Hematopoietic multipotent progenitor cell (in vitro differentiated cells): ENCODE results near the gene ATP8B2. TPM values are rescaled to one million over a fixed set of nuclear protein-coding genes. Genes with fewer than 3 reads are reported as not detected.
"Not testable (repeated sequence)": the region's sequence is repeated elsewhere in the genome, so short reads cannot be mapped to it uniquely, and the experiment has no call there.

ENCODE experiments used
- DNase-seq, 3 donors: peaks; one replicate each; pipeline ENCODE4 v3.0.0-alpha.2; 2011 to 2015; ENCODE audit warnings: low read depth in 2 of 3, low spot score in 2 of 3
- total RNA-seq: library from RNA; depleted of rRNA; stranded (reverse); fragments of >200 nt; gene quantifications from one replicate; pipeline ENCODE4 v1.2.3, GENCODE V29; 2012

Gene ATP8B2
- total RNA-seq, 1 donor: 154 TPM

GRCh38 chr1:154324241-154324640 is 1.1 kb upstream of the ATP8B2 start:
- DNase-seq: no peak

- DNase-seq: peak in 2 of 3 donors; percentile 66 to 80
Observed at GRCh38 chr1:154325583-154326545, 539 bp downstream of the ATP8B2 start.

- peak in 1 of 3 donors; percentile 44 for DNase-seq
Observed at GRCh38 chr1:154326546-154327465, 1.5 kb downstream of the ATP8B2 start.

- DNase-seq: peak in 2 of 3 donors; percentile 91 to 96
Observed at GRCh38 chr1:154327466-154328317, 2.4 kb downstream of the ATP8B2 start.

- peak in 2 of 3 donors; percentile 73 to 77 for DNase-seq
Observed at GRCh38 chr1:154328318-154329151, 3.2 kb downstream of the ATP8B2 start.

- peak in 1 of 3 donors; percentile 23 for DNase-seq
Observed at GRCh38 chr1:154329152-154329521, 3.8 kb downstream of the ATP8B2 start.

GRCh38 chr1:154329551-154330131 is 4.3 kb downstream of the ATP8B2 start:
- DNase-seq: no peak

- no peak for DNase-seq
Observed at GRCh38 chr1:154330669-154331068, 5.3 kb downstream of the ATP8B2 start.

GRCh38 chr1:154334079-154335024 is 9.0 kb downstream of the ATP8B2 start:
- DNase-seq: no peak

- peak; percentile 77 to 97 (median 92) for DNase-seq
Observed at GRCh38 chr1:154335025-154335714, 9.8 kb downstream of the ATP8B2 start.

- peak in 1 of 3 donors; percentile 32 for DNase-seq
Observed at GRCh38 chr1:154337253-154337894, 12.0 kb downstream of the ATP8B2 start.

- no peak for DNase-seq
Observed at GRCh38 chr1:154338875-154339274, 13.6 kb downstream of the ATP8B2 start.

- not testable (repeated sequence) for DNase-seq
Observed at GRCh38 chr1:154341366-154341765, 16.0 kb downstream of the ATP8B2 start.

- no peak for DNase-seq
Observed at GRCh38 chr1:154342132-154342531, 16.8 kb downstream of the ATP8B2 start.

GRCh38 chr1:154342836-154343472 is 17.6 kb downstream of the ATP8B2 start:
- no peak for DNase-seq
